K562 (cell line): ENCODE data around the gene C1QTNF6. TPM values are rescaled to one million over a fixed set of nuclear protein-coding genes. Genes with fewer than 3 reads are reported as not detected.
A peak's percentile ranks its signal among the peaks of the same experiment; 100 is the strongest.

Experiments used
- ATAC-seq: fragments of 200-7000 bp; cut with Tn5 transposase; 3 replicates; pipeline ENCODE4 v1.9.1; 2020; ENCODE audit warnings: moderate library complexity
- BruUV-seq: library from RNA; stranded (reverse); fragments of 400-500 nt; replicated peaks from 2 replicates; lab custom pipeline; 2021; lab: Mats Ljungman, UMichigan
- CTCF ChIA-PET: fragments of 300-600 bp; formaldehyde crosslinking; extraction: SDS; loops from one replicate; lab custom pipeline; 2021; ENCODE audit warnings: low intra/inter-chr PET ratio; lab: Yijun Ruan, JAX
- POLR2A ChIA-PET: fragments of 300-600, 350-650 bp; sonication (Branson Sonifier 250); formaldehyde crosslinking; extraction: SDS; loops from one replicate; lab custom pipeline; 2021; ENCODE audit warnings: antibody characterized with exemption, inconsistent platforms; lab: Yijun Ruan, JAX
- DNase-seq, 4 experiments: peaks; one replicate each; pipeline versions ENCODE4 v3.0.0 to v3.0.0-alpha.2; 2011 to 2018; ENCODE audit warnings: low spot score in 3 of 4, mixed read lengths in 3 of 4; ENCODE audit errors: extremely low read depth in 1 of 4
- FAIRE-seq: peaks from 2 replicates; lab custom pipeline; 2011; peaks lifted over from hg19 to GRCh38; lab: Jason Lieb, UNC
- H2AFZ ChIP-seq: 2 replicates; pipeline ENCODE4 v1.6.0; 2011; ENCODE audit warnings: low read depth, low read length, control low read depth, inconsistent platforms
- H3K27ac ChIP-seq: fragments of 200-600 bp; 3 replicates; pipeline ENCODE4 v1.8.0; 2011; ENCODE audit warnings: low read depth, mild to moderate bottlenecking, control low read depth, inconsistent platforms, low read length, moderate library complexity, mixed read lengths; ENCODE audit errors: extremely low read depth
- H3K27me3 ChIP-seq, 2 experiments: fragments of 300-600 bp in 1 of 2; 2 replicates in 1 of 2; 3 replicates in 1 of 2; pipeline versions ENCODE4 v1.6.0 to v1.8.0; 2011; ENCODE audit warnings: inconsistent platforms in 2 of 2, low read length in 2 of 2, mild to moderate bottlenecking in 1 of 2, mixed read lengths in 1 of 2, moderate library complexity in 1 of 2; ENCODE audit not compliant: control insufficient read depth in 2 of 2, insufficient read depth in 2 of 2
- H3K36me3 ChIP-seq: fragments of 300-600 bp; 3 replicates; pipeline ENCODE4 v1.8.0; 2011; ENCODE audit warnings: mild to moderate bottlenecking, low read length, inconsistent platforms; ENCODE audit not compliant: control insufficient read depth, insufficient read depth
- H3K4me1 ChIP-seq, 2 experiments: fragments of 200-600 bp in 1 of 2; replicated peaks in 1 of 2; 2 replicates in 1 of 2; 3 replicates in 1 of 2; pipeline versions ENCODE4 v1.5.1 to v1.8.0; 2011; ENCODE audit warnings: inconsistent platforms in 2 of 2, low read length in 2 of 2, mild to moderate bottlenecking in 1 of 2, mixed read lengths in 1 of 2, moderate library complexity in 1 of 2; ENCODE audit not compliant: control insufficient read depth in 2 of 2, insufficient read depth in 2 of 2
- H3K4me2 ChIP-seq: 2 replicates; pipeline ENCODE4 v1.6.1; 2011; ENCODE audit warnings: low read length, control low read depth, inconsistent platforms, mixed read lengths; ENCODE audit not compliant: insufficient read depth
- H3K4me3 ChIP-seq: fragments of 200-600 bp; sonication (generic), shearing (Covaris generic); 2 replicates; pipeline ENCODE4 v1.5.1; 2016; ENCODE audit warnings: control low read depth, inconsistent platforms
- H3K79me2 ChIP-seq: fragments of 200-600 bp; 3 replicates; pipeline ENCODE4 v1.8.0; 2011; ENCODE audit warnings: low read length, inconsistent platforms; ENCODE audit not compliant: control insufficient read depth, insufficient read depth
- H3K9ac ChIP-seq, 2 experiments: 2 replicates each; pipeline versions ENCODE4 v1.6.0 to v1.6.1; 2011; ENCODE audit warnings: low read depth in 2 of 2, low read length in 2 of 2, control low read depth in 1 of 2, inconsistent platforms in 1 of 2, mild to moderate bottlenecking in 1 of 2, mixed read lengths in 1 of 2; ENCODE audit not compliant: insufficient read depth in 1 of 2
- H3K9me1 ChIP-seq: one replicate; pipeline ENCODE4 v1.6.0; 2011; ENCODE audit warnings: inconsistent platforms, mild to moderate bottlenecking, low read length, moderate library complexity; ENCODE audit not compliant: control insufficient read depth, insufficient read depth
- H3K9me3 ChIP-seq: replicated peaks from 2 replicates; pipeline ENCODE4 v1.5.1; 2011; ENCODE audit warnings: low read depth, low read length, inconsistent platforms; ENCODE audit not compliant: control insufficient read depth, insufficient read depth
- H4K20me1 ChIP-seq: replicated peaks from 2 replicates; pipeline ENCODE4 v1.6.1; 2011; ENCODE audit warnings: low read length, inconsistent platforms, mixed read lengths; ENCODE audit not compliant: control insufficient read depth, insufficient read depth
- CBFB ChIP-seq: sonication (generic); formaldehyde crosslinking; IDR thresholded peaks from 2 replicates; pipeline ENCODE4 v1.4.0; 2020; ENCODE audit warnings: mild to moderate bottlenecking, missing genetic modification reagents
- PRDM10 ChIP-seq: fragments of 450-650 bp; IDR thresholded peaks from 2 replicates; pipeline ENCODE4 v1.6.1; 2018; ENCODE audit not compliant: partially characterized antibody
- RAD51 ChIP-seq: fragments of 450-650 bp; IDR thresholded peaks from 2 replicates; pipeline ENCODE4 v1.7.1; 2016; ENCODE audit warnings: low read depth, mild to moderate bottlenecking, borderline replicate concordance
- SIRT6 ChIP-seq: IDR thresholded peaks from one replicate; pipeline ENCODE4 v1.6.1; 2012; ENCODE audit warnings: low read depth, mild to moderate bottlenecking, control low read depth, inconsistent platforms, low read length, moderate library complexity
- USF1 ChIP-seq: sonication (generic); formaldehyde crosslinking; IDR thresholded peaks from 2 replicates; pipeline ENCODE4 v1.9.0; 2022; ENCODE audit warnings: mild to moderate bottlenecking, missing genetic modification reagents
- ZNF143 ChIP-seq: sonication (generic); formaldehyde crosslinking; IDR thresholded peaks from 2 replicates; pipeline ENCODE4 v1.9.0; 2022; ENCODE audit warnings: mild to moderate bottlenecking, missing genetic modification reagents
- ZNF175 ChIP-seq: fragments of 200-800 bp; sonication (Bioruptor generic); IDR thresholded peaks from 2 replicates; pipeline ENCODE4 v1.6.1; 2016; ENCODE audit warnings: low read depth, mild to moderate bottlenecking, missing genetic modification characterization, missing compliant biosample characterization
- ZNF184 ChIP-seq: sonication (generic); formaldehyde crosslinking; IDR thresholded peaks from 2 replicates; pipeline ENCODE4 v1.5.0; 2020; ENCODE audit warnings: missing genetic modification reagents
- WGBS: fragments of 100-300 bp; shearing (Covaris generic); methylation state at CpG from one replicate; pipeline ENCODE4 v1.1.6; 2016; ENCODE audit warnings: low coverage, mixed read lengths; ENCODE audit not compliant: insufficient coverage; ENCODE audit errors: missing lambda C conversion rate; 5-methylcytosine and 5-hydroxymethylcytosine counted together
- in situ Hi-C: fragments of 300-500 bp; cut with MboI; formaldehyde crosslinking; loops from 4 replicates; pipeline ENCODE4 v1.15.0; 2018; ENCODE audit warnings: inconsistent platforms, mixed read lengths
- intact Hi-C: fragments of 100-400 bp; cut with micrococcal nuclease; formaldehyde crosslinking; loops from 2 replicates; pipeline ENCODE4 v1.14.2; 2022
- polyA plus RNA-seq, 8 experiments: library from polyadenylated mRNA; depleted of rRNA in 4 of 8; stranded (reverse) in 5 of 8; unstranded in 3 of 8; fragments of >200 nt; fragmentation: Nextera tagmentation in 2 of 8; fragmentation: Illumina TruSeq in 1 of 8; extraction: Ambion mirVana in 2 of 8; extraction: Trizol in 1 of 8; gene quantifications; 2 replicates each; pipeline versions ENCODE4 v1.2.1 to v1.2.3, GENCODE V29; 2011 to 2014; ENCODE audit warnings: inconsistent platforms in 1 of 8, missing spikeins in 1 of 8
- total RNA-seq, 7 experiments: library from RNA; depleted of rRNA in 6 of 7; stranded (reverse); fragments of >200 nt in 6 of 7; fragmentation: Illumina TruSeq in 2 of 7; extraction: Trizol in 2 of 7; gene quantifications; 2 replicates each; pipeline versions ENCODE4 v1.2.1 to v1.2.3, GENCODE V29; 2011 to 2021; ENCODE audit warnings: low replicate concordance in 1 of 7
- TF ChIP-seq, protein P1 (sequence below): sonication (generic); formaldehyde crosslinking; IDR thresholded peaks from 2 replicates; pipeline ENCODE4 v1.4.0; 2020; ENCODE audit warnings: mild to moderate bottlenecking, missing genetic modification reagents
- TF ChIP-seq, protein P2 (sequence below): sonication (generic); formaldehyde crosslinking; IDR thresholded peaks from 2 replicates; pipeline ENCODE4 v1.5.0; 2020; ENCODE audit warnings: missing genetic modification reagents
- TF ChIP-seq, protein P3 (sequence below), 2 experiments: fragments of 450-650 bp in 1 of 2; sonication (generic) in 1 of 2; formaldehyde crosslinking; conservative IDR thresholded peaks; 2 replicates each; pipeline versions ENCODE4 v1.4.0 to v1.8.1; 2020 to 2022; ENCODE audit warnings: mild to moderate bottlenecking in 1 of 2, missing genetic modification reagents in 1 of 2

Gene C1QTNF6
- total and polyA plus RNA-seq, 9 of the 15 experiments (the other 6 are each of a cell fraction or from before 2014, with no cell fraction given), result 0.18 to 0.92 (median 0.55) TPM

GRCh38 chr22:37196539-37197450, 8.7 kb upstream of the C1QTNF6 start:
- peaks cover 2% of the 10 kb centered on the region; the same call in 1 of the 3 replicates for H3K79me2 ChIP-seq
- H3K4me2 ChIP-seq, result no peak overlapping the region
- no TSS peak for BruUV-seq
- H3K36me3 ChIP-seq, result no peaks in the 10 kb centered on the region
- no peaks in the 10 kb centered on the region for H3K27me3 ChIP-seq
- in situ Hi-C loops (no loop called here), intact Hi-C loops (loop anchor here (10.0 kb wide), 1 partner anchor 412 kb away; no protein-coding TSS in a partner anchor)
- DNase-seq, result no peak
- ATAC-seq, result no peak
- no peaks in the 10 kb centered on the region for H3K9me1 ChIP-seq
- WGBS, result 53% methylated on average over 6 of the region's 14 CpGs
- CTCF ChIA-PET, result interaction anchor here (0.7 to 5.1 kb wide), 2 partner anchors 30 to 119 kb away, joined by 3 to 27 read pairs; no protein-coding TSS in a partner anchor
- POLR2A ChIA-PET, result interaction anchor here (0.6 to 1.3 kb wide), 5 partner anchors 9 to 167 kb away, joined by 3 to 6 read pairs (median 3); partner anchors contain the start of gene C1QTNF6
- peaks cover 3% of the 10 kb centered on the region; the same call in 1 of the 2 replicates for H3K9me3 ChIP-seq
- H3K4me3 ChIP-seq, result no peak overlapping the region
- H2AFZ ChIP-seq, result no peak overlapping the region
- no peak for FAIRE-seq
- no peaks in the 10 kb centered on the region for H4K20me1 ChIP-seq
- H3K27ac ChIP-seq, result no peak overlapping the region
- H3K9ac ChIP-seq, result peak overlapping the region in 1 of 2 experiments; percentile 48; a peak in 1 of 4 replicates
- H3K4me1 ChIP-seq, result peaks cover 23 to 40% of the 10 kb centered on the region in 2 experiments
- TF ChIP-seq CBFB, result no peak
- TF ChIP-seq RAD51, result peak; percentile 33; the same call in 1 of the 2 replicates
- TF ChIP-seq, protein P1, sequence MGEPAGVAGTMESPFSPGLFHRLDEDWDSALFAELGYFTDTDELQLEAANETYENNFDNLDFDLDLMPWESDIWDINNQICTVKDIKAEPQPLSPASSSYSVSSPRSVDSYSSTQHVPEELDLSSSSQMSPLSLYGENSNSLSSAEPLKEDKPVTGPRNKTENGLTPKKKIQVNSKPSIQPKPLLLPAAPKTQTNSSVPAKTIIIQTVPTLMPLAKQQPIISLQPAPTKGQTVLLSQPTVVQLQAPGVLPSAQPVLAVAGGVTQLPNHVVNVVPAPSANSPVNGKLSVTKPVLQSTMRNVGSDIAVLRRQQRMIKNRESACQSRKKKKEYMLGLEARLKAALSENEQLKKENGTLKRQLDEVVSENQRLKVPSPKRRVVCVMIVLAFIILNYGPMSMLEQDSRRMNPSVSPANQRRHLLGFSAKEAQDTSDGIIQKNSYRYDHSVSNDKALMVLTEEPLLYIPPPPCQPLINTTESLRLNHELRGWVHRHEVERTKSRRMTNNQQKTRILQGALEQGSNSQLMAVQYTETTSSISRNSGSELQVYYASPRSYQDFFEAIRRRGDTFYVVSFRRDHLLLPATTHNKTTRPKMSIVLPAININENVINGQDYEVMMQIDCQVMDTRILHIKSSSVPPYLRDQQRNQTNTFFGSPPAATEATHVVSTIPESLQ (CRISPR knock-in tag), result no peak
- TF ChIP-seq ZNF175 (CRISPR knock-in tag), result no peak
- no peak for TF ChIP-seq ZNF184
- TF ChIP-seq USF1, result 0 out of 2 replicates have a peak, but pooled peaks have one; percentile 23
- TF ChIP-seq ZNF143 (CRISPR knock-in tag), result no peak
- TF ChIP-seq PRDM10, result peak; percentile 48
- TF ChIP-seq, protein P2, sequence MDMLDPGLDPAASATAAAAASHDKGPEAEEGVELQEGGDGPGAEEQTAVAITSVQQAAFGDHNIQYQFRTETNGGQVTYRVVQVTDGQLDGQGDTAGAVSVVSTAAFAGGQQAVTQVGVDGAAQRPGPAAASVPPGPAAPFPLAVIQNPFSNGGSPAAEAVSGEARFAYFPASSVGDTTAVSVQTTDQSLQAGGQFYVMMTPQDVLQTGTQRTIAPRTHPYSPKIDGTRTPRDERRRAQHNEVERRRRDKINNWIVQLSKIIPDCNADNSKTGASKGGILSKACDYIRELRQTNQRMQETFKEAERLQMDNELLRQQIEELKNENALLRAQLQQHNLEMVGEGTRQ, result peak; percentile 34; the same call in 1 of the 2 replicates
- TF ChIP-seq, protein P3, sequence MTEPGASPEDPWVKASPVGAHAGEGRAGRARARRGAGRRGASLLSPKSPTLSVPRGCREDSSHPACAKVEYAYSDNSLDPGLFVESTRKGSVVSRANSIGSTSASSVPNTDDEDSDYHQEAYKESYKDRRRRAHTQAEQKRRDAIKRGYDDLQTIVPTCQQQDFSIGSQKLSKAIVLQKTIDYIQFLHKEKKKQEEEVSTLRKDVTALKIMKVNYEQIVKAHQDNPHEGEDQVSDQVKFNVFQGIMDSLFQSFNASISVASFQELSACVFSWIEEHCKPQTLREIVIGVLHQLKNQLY (CRISPR knock-in tag; conservative IDR thresholded peaks at IDR 0.05), result no peak
- TF ChIP-seq SIRT6, result no peak
